IPS DF 19.7 (cell line): ENCODE data around the gene DDR1.
"Not testable (repeated sequence)": the region's sequence is repeated elsewhere in the genome, so short reads cannot be mapped to it uniquely, and the experiment has no call there.

Experiments used
- DNase-seq: peaks from one replicate; pipeline ENCODE4 v3.0.0-alpha.2; 2013; ENCODE audit warnings: low read depth, low spot score

The DDR1 gene

GRCh38 chr6:30894381-30894780 lies 10.1 kb downstream of the DDR1 start:
- no peak for DNase-seq

- DNase-seq: no peak
Observed at GRCh38 chr6:30894935-30895334, 10.6 kb downstream of the DDR1 start.

- no peak for DNase-seq
Observed at GRCh38 chr6:30895343-30895742, 11.0 kb downstream of the DDR1 start.

GRCh38 chr6:30896541-30896940 lies 12.2 kb downstream of the DDR1 start:
- no peak for DNase-seq

- no peak for DNase-seq
Observed at GRCh38 chr6:30897882-30898281, 13.6 kb downstream of the DDR1 start.

- DNase-seq: no peak
Observed at GRCh38 chr6:30898750-30899360, 14.5 kb downstream of the DDR1 start.

GRCh38 chr6:30900863-30901417 lies 16.6 kb downstream of the DDR1 start:
- DNase-seq: no peak

GRCh38 chr6:30901436-30901835 lies 17.1 kb downstream of the DDR1 start:
- no peak for DNase-seq

GRCh38 chr6:30902196-30902595 lies 17.9 kb downstream of the DDR1 start:
- not testable (repeated sequence) for DNase-seq

GRCh38 chr6:30902709-30903108 lies 18.4 kb downstream of the DDR1 start:
- DNase-seq: no peak

GRCh38 chr6:30903236-30903635 lies 18.9 kb downstream of the DDR1 start:
- DNase-seq: no peak

- DNase-seq: not testable (repeated sequence)
Observed at GRCh38 chr6:30907290-30907757, 23.0 kb downstream of the DDR1 start.

GRCh38 chr6:30907758-30908591 lies 23.7 kb downstream of the DDR1 start, which contains the start of gene GTF2H4:
GTF2H4 (plus strand) TSS chr6:30908207.
- peak; percentile 98 for DNase-seq

- no peak for DNase-seq
Observed at GRCh38 chr6:30908700-30909099, 24.4 kb downstream of the DDR1 start.

GRCh38 chr6:30910473-30910872 lies 26.2 kb downstream of the DDR1 start:
- not testable (repeated sequence) for DNase-seq

GRCh38 chr6:30912746-30913520 lies 28.6 kb downstream of the DDR1 start:
- no peak for DNase-seq

- no peak for DNase-seq
Observed at GRCh38 chr6:30913721-30914075, 29.4 kb downstream of the DDR1 start.

- no peak for DNase-seq
Observed at GRCh38 chr6:30914076-30914853, 29.9 kb downstream of the DDR1 start, which contains the start of gene VARS2. VARS2 (plus strand) TSS chr6:30914238; CDS start chr6:30914837, 599 bp downstream.

GRCh38 chr6:30914854-30915590 lies 30.7 kb downstream of the DDR1 start:
- DNase-seq: no peak

- DNase-seq: no peak
Observed at GRCh38 chr6:30915591-30915946, 31.2 kb downstream of the DDR1 start.
